GM18951 (cell line): ENCODE data around the gene COX6A2.

ENCODE experiments used
- POLR2A ChIP-seq: IDR thresholded peaks from 4 replicates; pipeline ENCODE4 v1.6.1; 2011; ENCODE audit warnings: mild to moderate bottlenecking; ENCODE audit not compliant: insufficient read length, insufficient read depth; ENCODE audit errors: extremely low read depth
- in situ Hi-C: fragments of 300-500 bp; cut with MboI; formaldehyde crosslinking; loops from one replicate; pipeline ENCODE4 v1.12.0; 2022; ENCODE audit warnings: low sequenced_read_pairs, mixed read lengths, inconsistent platforms; ENCODE audit not compliant: unreplicated experiment

COX6A2 gene

GRCh38 chr16:31404353-31405064 lies 23.7 kb downstream of the COX6A2 start:
- in situ Hi-C loops, result no loop called here

GRCh38 chr16:31403590-31404352 lies 24.4 kb downstream of the COX6A2 start:
- no peak for TF ChIP-seq POLR2A

More at GRCh38 chr16:31404353-31405064, 23.7 kb downstream of the COX6A2 start:
- TF ChIP-seq POLR2A, result no peak

GRCh38 chr16:31402687-31403086 lies 25.5 kb downstream of the COX6A2 start:
- in situ Hi-C loops, result no loop called here
- TF ChIP-seq POLR2A, result no peak

More at GRCh38 chr16:31403590-31404352, 24.4 kb downstream of the COX6A2 start:
- in situ Hi-C loops, result no loop called here

- no peak for TF ChIP-seq POLR2A
- in situ Hi-C loops, result no loop called here
These were observed 26.7 kb downstream of the COX6A2 start for GRCh38 chr16:31401436-31401835.

- TF ChIP-seq POLR2A, result no peak
- in situ Hi-C loops, result no loop called here
These were observed 28.0 kb downstream of the COX6A2 start for GRCh38 chr16:31400191-31400590.

- TF ChIP-seq POLR2A, result no peak
- in situ Hi-C loops, result no loop called here
These were observed 30.5 kb downstream of the COX6A2 start for GRCh38 chr16:31397701-31398100.

GRCh38 chr16:31397096-31397660 lies 31.0 kb downstream of the COX6A2 start:
- TF ChIP-seq POLR2A, result no peak
- in situ Hi-C loops, result no loop called here

- in situ Hi-C loops, result no loop called here
- no peak for TF ChIP-seq POLR2A
These were observed 32.5 kb downstream of the COX6A2 start for GRCh38 chr16:31395647-31396046.

GRCh38 chr16:31393056-31393455 lies 35.1 kb downstream of the COX6A2 start, which contains the start of gene ITGAD:
TSS of gene ITGAD (plus strand) at chr16:31393335. CDS start at chr16:31393361, 26 bp downstream.
- in situ Hi-C loops, result no loop called here
- no peak for TF ChIP-seq POLR2A

GRCh38 chr16:31390504-31391041 lies 37.6 kb downstream of the COX6A2 start:
- TF ChIP-seq POLR2A, result no peak
- in situ Hi-C loops, result no loop called here

- TF ChIP-seq POLR2A, result no peak
- in situ Hi-C loops, result no loop called here
These were observed 39.6 kb downstream of the COX6A2 start for GRCh38 chr16:31388535-31388934.

GRCh38 chr16:31386157-31386984 lies 41.8 kb downstream of the COX6A2 start:
- TF ChIP-seq POLR2A, result no peak
- in situ Hi-C loops, result no loop called here
